Smooth muscle cell (in vitro differentiated cells): Measurements from ENCODE around the gene UBA52. TPM values are rescaled to one million over a fixed set of nuclear protein-coding genes. Genes with fewer than 3 reads are reported as not detected.
A peak's percentile ranks its signal among the peaks of the same experiment; 100 is the strongest.

Experiments
- DNase-seq: peaks from one replicate; lab custom pipeline; 2025; ENCODE audit not compliant: unreplicated experiment; lab: John Stamatoyannopoulos, UW
- H2AFZ ChIP-seq: fragments of 200-600 bp; sonication (generic); 2 replicates; pipeline ENCODE4 v1.6.0; 2016; ENCODE audit warnings: antibody characterized with exemption, low read depth, mild to moderate bottlenecking
- H3F3A ChIP-seq: fragments of 200-600 bp; sonication (generic); 2 replicates; pipeline ENCODE4 v1.6.0; 2017; ENCODE audit warnings: antibody characterized with exemption, low read depth
- H3K27ac ChIP-seq: fragments of 200-600 bp; sonication (generic); 2 replicates; pipeline ENCODE4 v1.5.1; 2016; ENCODE audit warnings: low read depth, mild to moderate bottlenecking
- H3K27me3 ChIP-seq: fragments of 200-600 bp; sonication (generic); 2 replicates; pipeline ENCODE4 v1.6.1; 2016; ENCODE audit warnings: low read depth, mild to moderate bottlenecking
- H3K36me3 ChIP-seq: fragments of 200-600 bp; sonication (generic); 2 replicates; pipeline ENCODE4 v1.5.1; 2016; ENCODE audit warnings: low read depth
- H3K4me1 ChIP-seq: fragments of 200-600 bp; sonication (generic); 2 replicates; pipeline ENCODE4 v1.5.1; 2016; ENCODE audit warnings: low read depth
- H3K4me2 ChIP-seq: fragments of 200-600 bp; sonication (generic); 2 replicates; pipeline ENCODE4 v1.6.0; 2016; ENCODE audit warnings: mild to moderate bottlenecking
- H3K4me3 ChIP-seq: fragments of 200-600 bp; sonication (generic); 2 replicates; pipeline ENCODE4 v1.5.1; 2016; ENCODE audit warnings: mild to moderate bottlenecking
- H3K79me2 ChIP-seq: fragments of 200-600 bp; sonication (generic); 2 replicates; pipeline ENCODE4 v1.6.0; 2016; ENCODE audit warnings: low read depth, mild to moderate bottlenecking
- H3K9ac ChIP-seq: fragments of 200-600 bp; sonication (generic); 2 replicates; pipeline ENCODE4 v1.6.0; 2016; ENCODE audit warnings: low read depth
- H3K9me3 ChIP-seq: fragments of 200-600 bp; sonication (generic); replicated peaks from 2 replicates; pipeline ENCODE4 v1.5.1; 2016; ENCODE audit warnings: low read depth
- H4K20me1 ChIP-seq: fragments of 200-600 bp; sonication (generic); 2 replicates; pipeline ENCODE4 v1.6.0; 2016; ENCODE audit warnings: low read depth
- CTCF ChIP-seq: fragments of 200-600 bp; sonication (generic); IDR thresholded peaks from 2 replicates; pipeline ENCODE4 v1.5.1; 2017; ENCODE audit warnings: borderline replicate concordance, mild to moderate bottlenecking, antibody characterized with exemption; ENCODE audit not compliant: insufficient read depth, poor library complexity, severe bottlenecking
- WGBS: methylation state at CpG from one replicate; pipeline ENCODE4 v1.1.7; 2016; ENCODE audit warnings: low lambda C conversion rate; 5-methylcytosine and 5-hydroxymethylcytosine counted together
- polyA plus RNA-seq: library from polyadenylated mRNA; unstranded; fragments of >200 nt; fragmentation: Nextera tagmentation; extraction: Ambion mirVana; gene quantifications from 2 replicates; pipeline ENCODE4 v1.2.1, GENCODE V29; 2016
- total RNA-seq: library from RNA; depleted of rRNA; stranded (reverse); fragments of >200 nt; gene quantifications from 2 replicates; pipeline ENCODE4 v1.2.3, GENCODE V29; 2014

Gene UBA52
- total and polyA plus RNA-seq, 2 experiments from 2014 or later, result 752 to 1,086 TPM

- Histone ChIP-seq H3K9me3 (no peaks in the 10 kb centered on the region), H3K79me2 (peaks cover 5% of the 10 kb centered on the region), H3K27me3 (no peaks in the 10 kb centered on the region), H3K4me3 (no peak overlapping the region), H3K4me1 (no peaks in the 10 kb centered on the region), H3K4me2 (no peak overlapping the region), H3K27ac (peak overlapping the region; percentile 38), H2AFZ (no peak overlapping the region), H3K9ac (no peak overlapping the region), H4K20me1 (no peaks in the 10 kb centered on the region), H3K36me3 (no peaks in the 10 kb centered on the region), H3F3A (no peaks in the 10 kb centered on the region)
- 76% methylated on average over 9 of the region's 9 CpGs for WGBS
- DNase-seq, result no peak
- no peak for TF ChIP-seq CTCF
These were observed 45.3 kb upstream of the UBA52 start for GRCh38 chr19:18526316-18526715.

GRCh38 chr19:18529782-18530181 is 41.9 kb upstream of the UBA52 start:
- no peaks in the 10 kb centered on the region for H3F3A ChIP-seq
- no peak for DNase-seq
- H3K27ac ChIP-seq, result no peak overlapping the region
- no peak overlapping the region for H3K4me3 ChIP-seq
- H3K4me2 ChIP-seq, result no peak overlapping the region
- no peak overlapping the region for H2AFZ ChIP-seq
- no peaks in the 10 kb centered on the region for H3K79me2 ChIP-seq
- TF ChIP-seq CTCF, result no peak
- H3K27me3 ChIP-seq, result no peaks in the 10 kb centered on the region
- H3K36me3 ChIP-seq, result no peaks in the 10 kb centered on the region
- no peak overlapping the region for H3K9ac ChIP-seq
- 89% methylated on average over 7 of the region's 7 CpGs for WGBS
- H3K4me1 ChIP-seq, result no peaks in the 10 kb centered on the region
- H4K20me1 ChIP-seq, result no peaks in the 10 kb centered on the region
- H3K9me3 ChIP-seq, result no peaks in the 10 kb centered on the region

GRCh38 chr19:18531485-18531884 is 40.2 kb upstream of the UBA52 start:
- H3K27me3 ChIP-seq, result no peaks in the 10 kb centered on the region
- 96% methylated on average over 9 of the region's 9 CpGs for WGBS
- no peak for DNase-seq
- H3K27ac ChIP-seq, result no peak overlapping the region
- no peak overlapping the region for H3K4me3 ChIP-seq
- TF ChIP-seq CTCF, result no peak
- no peak overlapping the region for H2AFZ ChIP-seq
- no peaks in the 10 kb centered on the region for H3K4me1 ChIP-seq
- H3K36me3 ChIP-seq, result no peaks in the 10 kb centered on the region
- no peak overlapping the region for H3K9ac ChIP-seq
- no peaks in the 10 kb centered on the region for H3K9me3 ChIP-seq
- H3K79me2 ChIP-seq, result no peaks in the 10 kb centered on the region
- no peaks in the 10 kb centered on the region for H3F3A ChIP-seq
- no peak overlapping the region for H3K4me2 ChIP-seq
- no peaks in the 10 kb centered on the region for H4K20me1 ChIP-seq

GRCh38 chr19:18532168-18532890 is 39.3 kb upstream of the UBA52 start:
- Histone ChIP-seq H3F3A (no peaks in the 10 kb centered on the region), H2AFZ (no peak overlapping the region), H3K9me3 (no peaks in the 10 kb centered on the region), H3K27me3 (no peaks in the 10 kb centered on the region), H3K4me2 (no peak overlapping the region), H3K4me3 (no peak overlapping the region), H3K79me2 (no peaks in the 10 kb centered on the region), H4K20me1 (no peaks in the 10 kb centered on the region), H3K4me1 (no peaks in the 10 kb centered on the region), H3K9ac (no peak overlapping the region), H3K36me3 (no peaks in the 10 kb centered on the region), H3K27ac (no peak overlapping the region)
- TF ChIP-seq CTCF, result no peak
- WGBS, result 95% methylated on average over 22 of the region's 22 CpGs
- DNase-seq, result no peak
